GM23338 (cell line): ENCODE data around the gene FOXP2. TPM values are rescaled to one million over a fixed set of nuclear protein-coding genes. Genes with fewer than 3 reads are reported as not detected.

Experiments
- ATAC-seq: fragments of 200-7000 bp; cut with Tn5 transposase; 3 replicates; pipeline ENCODE4 v1.9.1; 2020
- DNase-seq: peaks from one replicate; pipeline ENCODE4 v3.0.0-alpha.2; 2015; ENCODE audit warnings: low spot score
- H2AFZ ChIP-seq: fragments of 200-600 bp; sonication (generic); 2 replicates; pipeline ENCODE4 v1.8.0; 2016; ENCODE audit warnings: antibody characterized with exemption, mild to moderate bottlenecking, moderate library complexity
- H3F3A ChIP-seq: fragments of 200-600 bp; sonication (generic); replicated peaks from 2 replicates; pipeline ENCODE4 v1.8.0; 2017; ENCODE audit warnings: antibody characterized with exemption, mixed run types, low read depth
- H3K27ac ChIP-seq: fragments of 200-600 bp; sonication (generic); 2 replicates; pipeline ENCODE4 v1.6.1; 2016; ENCODE audit warnings: low read depth
- H3K27me3 ChIP-seq: fragments of 200-600 bp; sonication (generic); 2 replicates; pipeline ENCODE4 v1.8.0; 2016; ENCODE audit warnings: mild to moderate bottlenecking, mixed run types, moderate library complexity; ENCODE audit not compliant: insufficient read depth
- H3K36me3 ChIP-seq: fragments of 200-600 bp; sonication (generic); 2 replicates; pipeline ENCODE4 v1.8.0; 2016; ENCODE audit warnings: mild to moderate bottlenecking; ENCODE audit not compliant: insufficient read depth
- H3K4me1 ChIP-seq: fragments of 200-600 bp; sonication (generic); 2 replicates; pipeline ENCODE4 v1.8.0; 2016; ENCODE audit warnings: mild to moderate bottlenecking, moderate library complexity; ENCODE audit not compliant: insufficient read depth
- H3K4me2 ChIP-seq: fragments of 200-600 bp; sonication (generic); 2 replicates; pipeline ENCODE4 v1.7.1; 2017; ENCODE audit warnings: mixed run types
- H3K4me3 ChIP-seq: fragments of 200-600 bp; sonication (generic); 2 replicates; pipeline ENCODE4 v1.6.1; 2016; ENCODE audit warnings: mixed run types
- H3K79me2 ChIP-seq: fragments of 200-600 bp; sonication (generic); replicated peaks from 2 replicates; pipeline ENCODE4 v1.8.0; 2017; ENCODE audit warnings: mild to moderate bottlenecking; ENCODE audit not compliant: insufficient read depth
- H3K9me2 ChIP-seq: fragments of 200-600 bp; sonication (generic); 2 replicates; pipeline ENCODE4 v1.8.0; 2017; ENCODE audit not compliant: insufficient read depth
- H4K20me1 ChIP-seq: fragments of 200-600 bp; sonication (generic); replicated peaks from 2 replicates; pipeline ENCODE4 v1.8.0; 2017; ENCODE audit warnings: mild to moderate bottlenecking; ENCODE audit not compliant: insufficient read depth
- H3K27ac Mint-ChIP-seq: 2 replicates; pipeline ENCODE4 v1.8.0; 2020; ENCODE audit warnings: inconsistent platforms, mild to moderate bottlenecking, moderate library complexity, mixed read lengths
- H3K27me3 Mint-ChIP-seq: 3 replicates; pipeline ENCODE4 v1.8.0; 2022; ENCODE audit warnings: low read depth, mild to moderate bottlenecking, moderate library complexity, mixed read lengths, inconsistent platforms; ENCODE audit not compliant: insufficient read depth, poor library complexity
- H3K36me3 Mint-ChIP-seq: 3 replicates; pipeline ENCODE4 v1.8.0; 2021; ENCODE audit warnings: low read depth, mild to moderate bottlenecking, inconsistent platforms, moderate library complexity, mixed read lengths
- H3K4me1 Mint-ChIP-seq: 3 replicates; pipeline ENCODE4 v1.8.0; 2020; ENCODE audit warnings: mild to moderate bottlenecking, inconsistent platforms, mixed read lengths
- H3K4me3 Mint-ChIP-seq: 3 replicates; pipeline ENCODE4 v1.8.0; 2021; ENCODE audit warnings: moderate library complexity, mild to moderate bottlenecking, inconsistent platforms, mixed read lengths
- H3K9me3 Mint-ChIP-seq: 3 replicates; pipeline ENCODE4 v1.8.0; 2020; ENCODE audit warnings: moderate library complexity, mild to moderate bottlenecking, inconsistent platforms, mixed read lengths
- CREB1 ChIP-seq: fragments of 250-450 bp; sonication (Bioruptor Pico); IDR thresholded peaks from 2 replicates; pipeline ENCODE4 v1.5.0; 2020; ENCODE audit warnings: low read depth, mild to moderate bottlenecking, moderate library complexity
- EZH2phosphoT487 ChIP-seq: fragments of 200-600 bp; sonication (generic); IDR thresholded peaks from one replicate; pipeline ENCODE4 v1.8.1; 2018; ENCODE audit warnings: antibody characterized with exemption; ENCODE audit not compliant: unreplicated experiment
- JUNB ChIP-seq: IDR thresholded peaks from one replicate; pipeline ENCODE4 v1.6.1; 2016; ENCODE audit warnings: antibody characterized with exemption; ENCODE audit not compliant: unreplicated experiment
- NANOG ChIP-seq: IDR thresholded peaks from 2 replicates; pipeline ENCODE4 v1.6.1; 2016; ENCODE audit warnings: antibody characterized with exemption, borderline replicate concordance
- POLR2AphosphoS5 ChIP-seq: IDR thresholded peaks from 2 replicates; pipeline ENCODE4 v1.6.1; 2016; ENCODE audit warnings: antibody characterized with exemption, low read depth
- REST ChIP-seq: IDR thresholded peaks from one replicate; pipeline ENCODE4 v1.6.1; 2018; ENCODE audit warnings: antibody characterized with exemption; ENCODE audit not compliant: unreplicated experiment
- ZNF331 ChIP-seq: fragments of 250-450 bp; sonication (Bioruptor Pico); IDR thresholded peaks from 2 replicates; pipeline ENCODE4 v1.5.0; 2020; ENCODE audit warnings: low read depth, mild to moderate bottlenecking, moderate library complexity
- polyA plus RNA-seq: library from polyadenylated mRNA; unstranded; fragments of >200 nt; fragmentation: Nextera tagmentation; extraction: Ambion mirVana; gene quantifications from 2 replicates; pipeline ENCODE4 v1.2.1, GENCODE V29; 2016
- total RNA-seq: library from RNA; depleted of rRNA; stranded (reverse); fragments of >200 nt; shearing (Covaris generic); gene quantifications from 2 replicates; pipeline ENCODE4 v1.2.3, GENCODE V29; 2014
- TF ChIP-seq, protein P1 (sequence below): fragments of 250-450 bp; sonication (Bioruptor Pico); IDR thresholded peaks from 2 replicates; pipeline ENCODE4 v1.5.0; 2020; ENCODE audit warnings: mild to moderate bottlenecking, moderate library complexity
- TF ChIP-seq, protein P2 (sequence below): IDR thresholded peaks from 2 replicates; pipeline ENCODE4 v1.6.1; 2016; ENCODE audit warnings: antibody characterized with exemption
- TF ChIP-seq, protein P3 (sequence below), 2 experiments: fragments of 200-600 bp in 1 of 2; sonication (generic) in 1 of 2; conservative IDR thresholded peaks; 2 replicates each; pipeline versions ENCODE4 v1.5.1 to v1.6.1; 2016 to 2017; ENCODE audit warnings: antibody characterized with exemption in 2 of 2, low read depth in 2 of 2, mild to moderate bottlenecking in 2 of 2, moderate library complexity in 1 of 2

Gene FOXP2
- total and polyA plus RNA-seq, 2 experiments from 2014 or later = 0.03 to 0.24 TPM

- H3K27ac ChIP-seq = no peak overlapping the region
- Mint-ChIP-seq H3K4me3 (no peak overlapping the region), H3K27ac (no peak overlapping the region), H3K4me1 (peaks cover 7% of the 10 kb centered on the region; the same call in 2 of the 3 replicates), H3K36me3 (no peaks in the 10 kb centered on the region), H3K27me3 (no peaks in the 10 kb centered on the region), H3K9me3 (no peaks in the 10 kb centered on the region)
- H3K4me3 ChIP-seq = no peak overlapping the region
- no peaks in the 10 kb centered on the region for H3K36me3 ChIP-seq
- 0 out of 2 replicates have a peak overlapping the region, but pooled peaks have one; percentile 35 for H2AFZ ChIP-seq
- H3F3A ChIP-seq = no peaks in the 10 kb centered on the region
- H3K4me2 ChIP-seq = no peak overlapping the region
- no peaks in the 10 kb centered on the region for H4K20me1 ChIP-seq
- ATAC-seq (no peak), DNase-seq (no peak)
- H3K27me3 ChIP-seq = no peaks in the 10 kb centered on the region
- no peaks in the 10 kb centered on the region for H3K9me2 ChIP-seq
- H3K79me2 ChIP-seq = no peaks in the 10 kb centered on the region
- H3K4me1 ChIP-seq = peaks cover 12% of the 10 kb centered on the region
- TF ChIP-seq, protein P1, sequence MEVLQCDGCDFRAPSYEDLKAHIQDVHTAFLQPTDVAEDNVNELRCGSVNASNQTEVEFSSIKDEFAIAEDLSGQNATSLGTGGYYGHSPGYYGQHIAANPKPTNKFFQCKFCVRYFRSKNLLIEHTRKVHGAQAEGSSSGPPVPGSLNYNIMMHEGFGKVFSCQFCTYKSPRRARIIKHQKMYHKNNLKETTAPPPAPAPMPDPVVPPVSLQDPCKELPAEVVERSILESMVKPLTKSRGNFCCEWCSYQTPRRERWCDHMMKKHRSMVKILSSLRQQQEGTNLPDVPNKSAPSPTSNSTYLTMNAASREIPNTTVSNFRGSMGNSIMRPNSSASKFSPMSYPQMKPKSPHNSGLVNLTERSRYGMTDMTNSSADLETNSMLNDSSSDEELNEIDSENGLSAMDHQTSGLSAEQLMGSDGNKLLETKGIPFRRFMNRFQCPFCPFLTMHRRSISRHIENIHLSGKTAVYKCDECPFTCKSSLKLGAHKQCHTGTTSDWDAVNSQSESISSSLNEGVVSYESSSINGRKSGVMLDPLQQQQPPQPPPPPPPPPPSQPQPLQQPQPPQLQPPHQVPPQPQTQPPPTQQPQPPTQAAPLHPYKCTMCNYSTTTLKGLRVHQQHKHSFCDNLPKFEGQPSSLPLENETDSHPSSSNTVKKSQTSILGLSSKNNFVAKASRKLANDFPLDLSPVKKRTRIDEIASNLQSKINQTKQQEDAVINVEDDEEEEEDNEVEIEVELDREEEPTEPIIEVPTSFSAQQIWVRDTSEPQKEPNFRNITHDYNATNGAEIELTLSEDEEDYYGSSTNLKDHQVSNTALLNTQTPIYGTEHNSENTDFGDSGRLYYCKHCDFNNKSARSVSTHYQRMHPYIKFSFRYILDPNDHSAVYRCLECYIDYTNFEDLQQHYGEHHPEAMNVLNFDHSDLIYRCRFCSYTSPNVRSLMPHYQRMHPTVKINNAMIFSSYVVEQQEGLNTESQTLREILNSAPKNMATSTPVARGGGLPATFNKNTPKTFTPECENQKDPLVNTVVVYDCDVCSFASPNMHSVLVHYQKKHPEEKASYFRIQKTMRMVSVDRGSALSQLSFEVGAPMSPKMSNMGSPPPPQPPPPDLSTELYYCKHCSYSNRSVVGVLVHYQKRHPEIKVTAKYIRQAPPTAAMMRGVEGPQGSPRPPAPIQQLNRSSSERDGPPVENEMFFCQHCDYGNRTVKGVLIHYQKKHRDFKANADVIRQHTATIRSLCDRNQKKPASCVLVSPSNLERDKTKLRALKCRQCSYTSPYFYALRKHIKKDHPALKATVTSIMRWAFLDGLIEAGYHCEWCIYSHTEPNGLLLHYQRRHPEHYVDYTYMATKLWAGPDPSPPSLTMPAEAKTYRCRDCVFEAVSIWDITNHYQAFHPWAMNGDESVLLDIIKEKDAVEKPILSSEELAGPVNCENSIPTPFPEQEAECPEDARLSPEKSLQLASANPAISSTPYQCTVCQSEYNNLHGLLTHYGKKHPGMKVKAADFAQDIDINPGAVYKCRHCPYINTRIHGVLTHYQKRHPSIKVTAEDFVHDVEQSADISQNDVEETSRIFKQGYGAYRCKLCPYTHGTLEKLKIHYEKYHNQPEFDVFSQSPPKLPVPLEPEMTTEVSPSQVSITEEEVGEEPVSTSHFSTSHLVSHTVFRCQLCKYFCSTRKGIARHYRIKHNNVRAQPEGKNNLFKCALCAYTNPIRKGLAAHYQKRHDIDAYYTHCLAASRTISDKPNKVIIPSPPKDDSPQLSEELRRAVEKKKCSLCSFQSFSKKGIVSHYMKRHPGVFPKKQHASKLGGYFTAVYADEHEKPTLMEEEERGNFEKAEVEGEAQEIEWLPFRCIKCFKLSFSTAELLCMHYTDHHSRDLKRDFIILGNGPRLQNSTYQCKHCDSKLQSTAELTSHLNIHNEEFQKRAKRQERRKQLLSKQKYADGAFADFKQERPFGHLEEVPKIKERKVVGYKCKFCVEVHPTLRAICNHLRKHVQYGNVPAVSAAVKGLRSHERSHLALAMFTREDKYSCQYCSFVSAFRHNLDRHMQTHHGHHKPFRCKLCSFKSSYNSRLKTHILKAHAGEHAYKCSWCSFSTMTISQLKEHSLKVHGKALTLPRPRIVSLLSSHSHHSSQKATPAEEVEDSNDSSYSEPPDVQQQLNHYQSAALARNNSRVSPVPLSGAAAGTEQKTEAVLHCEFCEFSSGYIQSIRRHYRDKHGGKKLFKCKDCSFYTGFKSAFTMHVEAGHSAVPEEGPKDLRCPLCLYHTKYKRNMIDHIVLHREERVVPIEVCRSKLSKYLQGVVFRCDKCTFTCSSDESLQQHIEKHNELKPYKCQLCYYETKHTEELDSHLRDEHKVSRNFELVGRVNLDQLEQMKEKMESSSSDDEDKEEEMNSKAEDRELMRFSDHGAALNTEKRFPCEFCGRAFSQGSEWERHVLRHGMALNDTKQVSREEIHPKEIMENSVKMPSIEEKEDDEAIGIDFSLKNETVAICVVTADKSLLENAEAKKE (CRISPR knock-in tag) = no peak
- no peak for TF ChIP-seq POLR2AphosphoS5
- no peak for TF ChIP-seq CREB1 (CRISPR knock-in tag)
- TF ChIP-seq, protein P2, sequence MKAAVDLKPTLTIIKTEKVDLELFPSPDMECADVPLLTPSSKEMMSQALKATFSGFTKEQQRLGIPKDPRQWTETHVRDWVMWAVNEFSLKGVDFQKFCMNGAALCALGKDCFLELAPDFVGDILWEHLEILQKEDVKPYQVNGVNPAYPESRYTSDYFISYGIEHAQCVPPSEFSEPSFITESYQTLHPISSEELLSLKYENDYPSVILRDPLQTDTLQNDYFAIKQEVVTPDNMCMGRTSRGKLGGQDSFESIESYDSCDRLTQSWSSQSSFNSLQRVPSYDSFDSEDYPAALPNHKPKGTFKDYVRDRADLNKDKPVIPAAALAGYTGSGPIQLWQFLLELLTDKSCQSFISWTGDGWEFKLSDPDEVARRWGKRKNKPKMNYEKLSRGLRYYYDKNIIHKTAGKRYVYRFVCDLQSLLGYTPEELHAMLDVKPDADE = no peak
- no peak for TF ChIP-seq JUNB
- TF ChIP-seq NANOG = no peak
- no peak for TF ChIP-seq ZNF331 (CRISPR knock-in tag)
- TF ChIP-seq, protein P3, sequence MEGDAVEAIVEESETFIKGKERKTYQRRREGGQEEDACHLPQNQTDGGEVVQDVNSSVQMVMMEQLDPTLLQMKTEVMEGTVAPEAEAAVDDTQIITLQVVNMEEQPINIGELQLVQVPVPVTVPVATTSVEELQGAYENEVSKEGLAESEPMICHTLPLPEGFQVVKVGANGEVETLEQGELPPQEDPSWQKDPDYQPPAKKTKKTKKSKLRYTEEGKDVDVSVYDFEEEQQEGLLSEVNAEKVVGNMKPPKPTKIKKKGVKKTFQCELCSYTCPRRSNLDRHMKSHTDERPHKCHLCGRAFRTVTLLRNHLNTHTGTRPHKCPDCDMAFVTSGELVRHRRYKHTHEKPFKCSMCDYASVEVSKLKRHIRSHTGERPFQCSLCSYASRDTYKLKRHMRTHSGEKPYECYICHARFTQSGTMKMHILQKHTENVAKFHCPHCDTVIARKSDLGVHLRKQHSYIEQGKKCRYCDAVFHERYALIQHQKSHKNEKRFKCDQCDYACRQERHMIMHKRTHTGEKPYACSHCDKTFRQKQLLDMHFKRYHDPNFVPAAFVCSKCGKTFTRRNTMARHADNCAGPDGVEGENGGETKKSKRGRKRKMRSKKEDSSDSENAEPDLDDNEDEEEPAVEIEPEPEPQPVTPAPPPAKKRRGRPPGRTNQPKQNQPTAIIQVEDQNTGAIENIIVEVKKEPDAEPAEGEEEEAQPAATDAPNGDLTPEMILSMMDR (conservative IDR thresholded peaks at IDR 0.05; ENCODE audit: low read depth in 2 of 2) = no peak
- no peak for TF ChIP-seq EZH2phosphoT487
- no peak for TF ChIP-seq REST
Observed at GRCh38 chr7:114368492-114368891, 46.1 kb upstream of the FOXP2 start.
